OCI-LY7 (cell line): ENCODE results near the gene WDR70. TPM values are rescaled to one million over a fixed set of nuclear protein-coding genes. Genes with fewer than 3 reads are reported as not detected.

Source experiments
- BruUV-seq: library from RNA; stranded (reverse); fragments of 400-500 nt; replicated peaks from 2 replicates; lab custom pipeline; 2021; lab: Mats Ljungman, UMichigan
- CTCF ChIA-PET: fragments of 300-600 bp; sonication (Branson Sonifier 250); formaldehyde crosslinking; loops from one replicate; lab custom pipeline; 2022; ENCODE audit warnings: antibody characterized with exemption; ENCODE audit not compliant: unreplicated experiment; lab: Charles Lee
- POLR2A ChIA-PET: fragments of 300-600 bp; sonication (Branson Sonifier 250); formaldehyde crosslinking; loops from one replicate; lab custom pipeline; 2022; ENCODE audit warnings: antibody characterized with exemption; lab: Charles Lee
- DNase-seq: peaks from one replicate; pipeline ENCODE4 v3.0.0-alpha.2; 2015; ENCODE audit warnings: low spot score
- H2AFZ ChIP-seq: fragments of 200-600 bp; sonication (generic), shearing (Covaris generic); 2 replicates; pipeline ENCODE4 v1.6.1; 2014; ENCODE audit warnings: mild to moderate bottlenecking, antibody characterized with exemption, low read length, moderate library complexity
- H3K27ac ChIP-seq: fragments of 200-600 bp; sonication (generic); 2 replicates; pipeline ENCODE4 v1.5.1; 2014; ENCODE audit warnings: mixed run types, low read depth, mild to moderate bottlenecking, moderate library complexity, low read length, inconsistent platforms; ENCODE audit not compliant: poor library complexity, severe bottlenecking
- H3K36me3 ChIP-seq: fragments of 200-600 bp; sonication (generic); 2 replicates; pipeline ENCODE4 v1.6.1; 2014; ENCODE audit warnings: mild to moderate bottlenecking, antibody characterized with exemption, low read length, moderate library complexity, mixed read lengths; ENCODE audit not compliant: insufficient read depth
- H3K4me1 ChIP-seq: fragments of 200-600 bp; sonication (generic); 2 replicates; pipeline ENCODE4 v1.5.1; 2014; ENCODE audit warnings: mild to moderate bottlenecking, low read length; ENCODE audit not compliant: insufficient read depth, poor library complexity, severe bottlenecking
- H3K4me2 ChIP-seq: fragments of 200-600 bp; sonication (generic); 2 replicates; pipeline ENCODE4 v1.6.1; 2014; ENCODE audit warnings: mild to moderate bottlenecking, low read length
- H3K4me3 ChIP-seq: fragments of 200-600 bp; sonication (generic); 2 replicates; pipeline ENCODE4 v1.5.1; 2014; ENCODE audit warnings: mild to moderate bottlenecking, low read depth, low read length; ENCODE audit not compliant: poor library complexity, severe bottlenecking
- H3K79me2 ChIP-seq: fragments of 200-600 bp; sonication (generic); 2 replicates; pipeline ENCODE4 v1.6.1; 2016; ENCODE audit warnings: low read depth, mild to moderate bottlenecking, low read length, moderate library complexity, mixed read lengths; ENCODE audit not compliant: insufficient read depth
- H3K9me2 ChIP-seq: fragments of 200-600 bp; sonication (generic); 2 replicates; pipeline ENCODE4 v1.6.1; 2016; ENCODE audit warnings: mild to moderate bottlenecking, low read length, mixed read lengths; ENCODE audit not compliant: insufficient read depth
- H3K9me3 ChIP-seq: fragments of 200-600 bp; sonication (generic); 2 replicates; pipeline ENCODE4 v1.6.1; 2014; ENCODE audit warnings: mild to moderate bottlenecking, mixed run types, low read length, mixed read lengths
- H4K20me1 ChIP-seq: fragments of 200-600 bp; sonication (generic); 2 replicates; pipeline ENCODE4 v1.6.1; 2014; ENCODE audit warnings: mild to moderate bottlenecking, antibody characterized with exemption, low read length, moderate library complexity, mixed read lengths; ENCODE audit not compliant: insufficient read depth
- EZH2phosphoT487 ChIP-seq: fragments of 200-600 bp; sonication (generic); IDR thresholded peaks from 2 replicates; pipeline ENCODE4 v1.6.1; 2018; ENCODE audit warnings: low read depth, borderline replicate concordance, mild to moderate bottlenecking, mixed run types, antibody characterized with exemption, low read length, moderate library complexity, mixed read lengths
- intact Hi-C: fragments of 100-400 bp; cut with micrococcal nuclease; formaldehyde crosslinking; loops from one replicate; pipeline ENCODE4 v1.10.0; 2022; ENCODE audit not compliant: unreplicated experiment
- total RNA-seq, 2 experiments: library from RNA; depleted of rRNA in 1 of 2; stranded (reverse); fragments of >200 nt in 1 of 2; shearing (Covaris generic) in 1 of 2; gene quantifications; 2 replicates each; pipeline ENCODE4 v1.2.3, GENCODE V29; 2014 to 2022
- TF ChIP-seq, protein P1 (sequence below): fragments of 200-600 bp; sonication (generic); conservative IDR thresholded peaks from 2 replicates; pipeline ENCODE4 v1.5.1; 2014; ENCODE audit warnings: mild to moderate bottlenecking, antibody characterized with exemption, low read length, moderate library complexity, mixed read lengths

WDR70 gene
- total RNA-seq, 2 experiments from 2014 or later, result 26.2 to 35.4 TPM

DNA sequence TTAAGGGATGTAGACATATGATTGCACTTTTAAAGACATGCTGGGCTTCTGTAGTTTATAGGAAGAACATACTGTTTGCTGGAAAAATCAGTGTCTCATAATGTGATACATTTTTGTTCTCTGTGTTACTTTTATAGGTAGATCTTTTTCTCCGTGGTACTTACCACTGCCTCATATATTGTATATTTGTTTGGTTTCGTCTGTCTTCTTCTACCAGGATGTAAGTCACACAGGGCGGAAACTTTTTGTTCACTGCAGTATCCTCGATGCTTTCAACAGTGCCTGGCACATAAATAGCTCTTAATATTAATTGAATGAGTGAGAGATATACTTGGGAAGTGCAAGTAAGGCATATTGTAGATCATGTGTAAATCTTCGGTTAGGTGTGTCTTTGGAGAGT is 325.3 kb downstream of the WDR70 start:
- DNase-seq, result no peak
- H3K9me2 ChIP-seq, result no peaks in the 10 kb centered on the region
- no peak overlapping the region for H3K27ac ChIP-seq
- H3K79me2 ChIP-seq, result no peaks in the 10 kb centered on the region
- no peaks in the 10 kb centered on the region for H3K9me3 ChIP-seq
- no peak overlapping the region for H3K4me3 ChIP-seq
- ChIA-PET CTCF (no interaction called here), POLR2A (interaction anchor here (0.6 kb wide), 1 partner anchor 44 kb away, joined by 3 read pairs; no protein-coding TSS in a partner anchor)
- H3K4me1 ChIP-seq, result no peaks in the 10 kb centered on the region
- H3K36me3 ChIP-seq, result no peaks in the 10 kb centered on the region
- no peaks in the 10 kb centered on the region for H4K20me1 ChIP-seq
- intact Hi-C loops, result no loop called here
- no peak for TF ChIP-seq EZH2phosphoT487
- TF ChIP-seq, protein P1, sequence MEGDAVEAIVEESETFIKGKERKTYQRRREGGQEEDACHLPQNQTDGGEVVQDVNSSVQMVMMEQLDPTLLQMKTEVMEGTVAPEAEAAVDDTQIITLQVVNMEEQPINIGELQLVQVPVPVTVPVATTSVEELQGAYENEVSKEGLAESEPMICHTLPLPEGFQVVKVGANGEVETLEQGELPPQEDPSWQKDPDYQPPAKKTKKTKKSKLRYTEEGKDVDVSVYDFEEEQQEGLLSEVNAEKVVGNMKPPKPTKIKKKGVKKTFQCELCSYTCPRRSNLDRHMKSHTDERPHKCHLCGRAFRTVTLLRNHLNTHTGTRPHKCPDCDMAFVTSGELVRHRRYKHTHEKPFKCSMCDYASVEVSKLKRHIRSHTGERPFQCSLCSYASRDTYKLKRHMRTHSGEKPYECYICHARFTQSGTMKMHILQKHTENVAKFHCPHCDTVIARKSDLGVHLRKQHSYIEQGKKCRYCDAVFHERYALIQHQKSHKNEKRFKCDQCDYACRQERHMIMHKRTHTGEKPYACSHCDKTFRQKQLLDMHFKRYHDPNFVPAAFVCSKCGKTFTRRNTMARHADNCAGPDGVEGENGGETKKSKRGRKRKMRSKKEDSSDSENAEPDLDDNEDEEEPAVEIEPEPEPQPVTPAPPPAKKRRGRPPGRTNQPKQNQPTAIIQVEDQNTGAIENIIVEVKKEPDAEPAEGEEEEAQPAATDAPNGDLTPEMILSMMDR, result no peak
- no TSS peak for BruUV-seq
- no peak overlapping the region for H2AFZ ChIP-seq
- no peak overlapping the region for H3K4me2 ChIP-seq

DNA sequence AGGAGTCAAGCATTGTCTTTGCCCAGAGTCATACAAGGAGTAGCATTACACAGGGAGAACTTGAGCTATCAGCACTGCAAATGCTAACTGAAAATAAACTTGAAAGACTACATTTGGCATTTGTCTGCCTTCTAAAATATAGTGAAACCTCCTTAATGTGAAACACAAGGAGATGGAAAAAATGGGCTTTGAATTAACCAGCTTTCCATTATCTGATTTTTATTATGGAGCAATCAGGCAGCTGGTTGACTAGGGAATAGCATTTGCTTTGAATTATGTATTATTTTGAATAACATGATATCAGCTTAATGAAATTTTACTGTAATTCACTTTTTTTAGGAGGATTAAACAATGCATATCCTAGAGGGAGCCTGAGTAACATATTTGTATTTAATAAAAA is 329.9 kb downstream of the WDR70 start:
- ChIA-PET CTCF (no interaction called here), POLR2A (interaction anchor here (0.8 to 1.1 kb wide), 2 partner anchors 11 to 14 kb away, joined by 3 to 5 read pairs; no protein-coding TSS in a partner anchor)
- no peak overlapping the region for H3K4me3 ChIP-seq

DNA sequence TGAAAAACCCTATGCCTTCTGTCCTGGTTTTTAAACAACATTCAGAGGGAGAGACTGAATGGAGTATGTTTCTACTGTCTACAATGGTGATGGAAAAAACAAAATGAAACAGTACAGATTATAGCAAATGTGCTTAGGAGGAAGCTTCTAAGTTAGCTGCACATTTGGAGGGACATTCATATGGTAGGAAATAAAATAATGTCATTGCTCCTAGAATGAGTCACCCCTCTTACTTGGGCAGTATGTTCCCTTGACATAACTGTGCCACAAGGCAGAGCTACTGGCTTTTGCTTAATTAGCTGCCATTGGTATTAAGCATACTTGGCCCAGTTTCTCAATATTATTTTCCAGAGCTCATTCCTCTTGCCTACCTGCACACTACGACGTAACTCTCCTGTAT is 331.8 kb downstream of the WDR70 start:
- no TSS peak for BruUV-seq
- H4K20me1 ChIP-seq, result no peaks in the 10 kb centered on the region
- intact Hi-C loops, result no loop called here
- TF ChIP-seq EZH2phosphoT487, result no peak
- TF ChIP-seq, protein P1, result no peak
- no peak overlapping the region for H3K27ac ChIP-seq
- no peaks in the 10 kb centered on the region for H3K36me3 ChIP-seq
- no peak overlapping the region for H3K4me3 ChIP-seq
- H3K9me3 ChIP-seq, result no peaks in the 10 kb centered on the region
- H3K4me2 ChIP-seq, result no peak overlapping the region
- ChIA-PET CTCF (no interaction called here), POLR2A (interaction anchor here (0.7 kb wide), 1 partner anchor 10 kb away, joined by 3 read pairs; no protein-coding TSS in a partner anchor)
- no peak overlapping the region for H2AFZ ChIP-seq
- no peaks in the 10 kb centered on the region for H3K4me1 ChIP-seq
- H3K79me2 ChIP-seq, result no peaks in the 10 kb centered on the region
- DNase-seq, result no peak
- H3K9me2 ChIP-seq, result no peaks in the 10 kb centered on the region

More for the DNA sequence above, 329.9 kb downstream of the WDR70 start:
- Histone ChIP-seq H3K9me2 (no peaks in the 10 kb centered on the region), H2AFZ (no peak overlapping the region), H3K4me1 (no peaks in the 10 kb centered on the region), H3K4me2 (no peak overlapping the region), H3K36me3 (no peaks in the 10 kb centered on the region), H4K20me1 (no peaks in the 10 kb centered on the region), H3K27ac (no peak overlapping the region), H3K79me2 (no peaks in the 10 kb centered on the region), H3K9me3 (no peaks in the 10 kb centered on the region)
- DNase-seq, result no peak
- TF ChIP-seq, protein P1, result no peak
- TF ChIP-seq EZH2phosphoT487, result no peak
- no TSS peak for BruUV-seq
- intact Hi-C loops, result no loop called here
